ENCODE measurements around the gene DDX55.

DNA sequence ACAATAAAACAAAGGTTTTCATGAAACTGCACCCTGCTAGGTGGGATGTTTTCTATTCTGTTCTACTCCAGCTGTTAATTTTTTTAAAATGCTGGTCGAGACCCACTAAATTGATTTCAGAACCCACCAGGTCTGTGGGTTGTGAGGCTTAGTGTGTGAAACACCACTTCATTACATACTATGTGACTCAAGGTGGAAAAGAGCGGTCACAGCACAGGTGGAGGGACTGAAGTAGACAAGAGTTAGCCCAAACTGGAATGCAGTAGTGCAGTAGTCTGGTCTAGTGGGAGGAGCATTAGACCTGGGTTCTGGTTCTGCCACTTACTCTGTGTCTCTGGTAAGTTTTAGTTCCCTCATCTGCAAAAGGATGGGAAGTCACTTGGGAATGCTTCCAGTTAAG is 12.2 kb downstream of the DDX55 start:
- TF ChIP-seq, protein P1, sequence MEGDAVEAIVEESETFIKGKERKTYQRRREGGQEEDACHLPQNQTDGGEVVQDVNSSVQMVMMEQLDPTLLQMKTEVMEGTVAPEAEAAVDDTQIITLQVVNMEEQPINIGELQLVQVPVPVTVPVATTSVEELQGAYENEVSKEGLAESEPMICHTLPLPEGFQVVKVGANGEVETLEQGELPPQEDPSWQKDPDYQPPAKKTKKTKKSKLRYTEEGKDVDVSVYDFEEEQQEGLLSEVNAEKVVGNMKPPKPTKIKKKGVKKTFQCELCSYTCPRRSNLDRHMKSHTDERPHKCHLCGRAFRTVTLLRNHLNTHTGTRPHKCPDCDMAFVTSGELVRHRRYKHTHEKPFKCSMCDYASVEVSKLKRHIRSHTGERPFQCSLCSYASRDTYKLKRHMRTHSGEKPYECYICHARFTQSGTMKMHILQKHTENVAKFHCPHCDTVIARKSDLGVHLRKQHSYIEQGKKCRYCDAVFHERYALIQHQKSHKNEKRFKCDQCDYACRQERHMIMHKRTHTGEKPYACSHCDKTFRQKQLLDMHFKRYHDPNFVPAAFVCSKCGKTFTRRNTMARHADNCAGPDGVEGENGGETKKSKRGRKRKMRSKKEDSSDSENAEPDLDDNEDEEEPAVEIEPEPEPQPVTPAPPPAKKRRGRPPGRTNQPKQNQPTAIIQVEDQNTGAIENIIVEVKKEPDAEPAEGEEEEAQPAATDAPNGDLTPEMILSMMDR (conservative IDR thresholded peaks at IDR 0.05 in 1 of 2, IDR thresholded peaks at IDR 0.05 in 1 of 2; ENCODE audit: low read depth in 1 of 2, low read length in 2 of 2), result no peak
- no peak for TF ChIP-seq EZH2 (IDR thresholded peaks at IDR 0.05; ENCODE audit: low read length, missing control alignments)

Measured in fibroblast of lung (primary cell).